Endothelial cell (in vitro differentiated cells): ENCODE data around the gene PABPN1L. TPM values are rescaled to one million over a fixed set of nuclear protein-coding genes. Genes with fewer than 3 reads are reported as not detected.
A peak's percentile ranks its signal among the peaks of the same experiment; 100 is the strongest.

Source experiments
- DNase-seq: peaks from one replicate; pipeline ENCODE4 v3.0.0; 2021; ENCODE audit warnings: low spot score
- H3K27ac Mint-ChIP-seq: one replicate; pipeline ENCODE4 v1.8.0; 2021; ENCODE audit warnings: mixed read lengths, inconsistent platforms; ENCODE audit not compliant: unreplicated experiment
- H3K27me3 Mint-ChIP-seq: one replicate; pipeline ENCODE4 v1.8.0; 2021; ENCODE audit warnings: mild to moderate bottlenecking, moderate library complexity, mixed read lengths, inconsistent platforms; ENCODE audit not compliant: unreplicated experiment
- H3K36me3 Mint-ChIP-seq: one replicate; pipeline ENCODE4 v1.8.0; 2021; ENCODE audit warnings: mild to moderate bottlenecking, low read depth, mixed read lengths, inconsistent platforms; ENCODE audit not compliant: unreplicated experiment
- H3K4me1 Mint-ChIP-seq: one replicate; pipeline ENCODE4 v1.8.0; 2021; ENCODE audit warnings: mild to moderate bottlenecking, mixed read lengths, inconsistent platforms; ENCODE audit not compliant: unreplicated experiment
- H3K4me3 Mint-ChIP-seq: one replicate; pipeline ENCODE4 v1.8.0; 2021; ENCODE audit warnings: mild to moderate bottlenecking, mixed read lengths, inconsistent platforms; ENCODE audit not compliant: unreplicated experiment
- H3K9me3 Mint-ChIP-seq: one replicate; pipeline ENCODE4 v1.8.0; 2021; ENCODE audit warnings: mixed read lengths, inconsistent platforms; ENCODE audit not compliant: unreplicated experiment
- total RNA-seq: library from RNA; stranded (reverse); fragmentation: NEBNext Ultra II Directional; extraction: Animal tissue kit (Norgen Biotek cat#: 25700); gene quantifications from one replicate; pipeline ENCODE4 v1.2.1, GENCODE V29; 2021; ENCODE audit not compliant: unreplicated experiment
- TF ChIP-seq, protein P1 (sequence below): fragments of 200-600 bp; sonication (generic); IDR thresholded peaks from one replicate; pipeline ENCODE4 v1.5.0; 2021; ENCODE audit warnings: antibody characterized with exemption; ENCODE audit not compliant: unreplicated experiment

Gene PABPN1L
- total RNA-seq, 1 donor from 2014 or later = not detected

DNA sequence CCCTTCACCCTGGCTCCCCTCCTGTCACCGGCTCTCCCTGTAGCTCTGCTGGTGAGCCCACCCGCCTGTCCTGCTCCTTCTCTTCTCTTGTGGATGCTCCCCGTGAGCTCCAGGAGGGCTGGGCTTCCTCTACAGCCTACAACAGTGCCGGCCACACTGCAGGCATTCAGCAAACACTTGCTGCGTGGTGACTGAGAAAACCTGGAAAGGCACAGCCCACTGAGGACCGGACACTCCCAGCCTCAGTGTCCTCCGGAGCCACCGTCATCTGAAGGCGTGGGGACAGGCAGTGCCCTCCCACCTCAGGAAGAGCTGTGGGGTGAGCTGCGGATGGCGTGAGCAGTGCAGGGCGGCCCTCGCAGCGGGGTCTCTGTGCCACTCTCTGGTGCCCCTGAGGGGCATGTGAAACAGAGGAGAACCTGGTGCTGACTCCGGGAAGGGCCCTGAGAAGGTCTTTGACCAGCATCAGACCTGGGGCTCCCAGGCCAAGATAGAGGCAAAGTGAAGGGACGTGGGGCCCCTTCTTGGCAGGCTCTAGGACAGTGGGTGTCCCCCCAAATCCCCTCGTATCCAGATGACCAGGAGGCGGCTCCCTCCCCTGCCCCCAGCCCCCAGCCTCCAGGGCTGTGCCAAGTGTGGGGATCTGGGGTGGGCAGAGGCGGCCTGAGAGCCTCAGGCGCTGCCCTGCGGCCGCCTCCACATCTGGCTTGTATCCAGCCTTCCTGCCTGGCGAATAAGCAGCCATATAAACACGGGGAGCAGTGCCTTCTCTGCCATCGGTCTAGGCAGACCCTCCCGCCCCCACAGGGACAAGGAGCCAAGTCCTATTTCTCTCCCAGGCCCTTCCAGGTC is 44.0 kb upstream of the PABPN1L start:
- Mint-ChIP-seq H3K4me3 (no peak overlapping the region), H3K27me3 (peaks cover 14% of the 10 kb centered on the region), H3K9me3 (no peaks in the 10 kb centered on the region), H3K36me3 (no peaks in the 10 kb centered on the region), H3K27ac (no peak overlapping the region), H3K4me1 (no peaks in the 10 kb centered on the region)
- TF ChIP-seq, protein P1, sequence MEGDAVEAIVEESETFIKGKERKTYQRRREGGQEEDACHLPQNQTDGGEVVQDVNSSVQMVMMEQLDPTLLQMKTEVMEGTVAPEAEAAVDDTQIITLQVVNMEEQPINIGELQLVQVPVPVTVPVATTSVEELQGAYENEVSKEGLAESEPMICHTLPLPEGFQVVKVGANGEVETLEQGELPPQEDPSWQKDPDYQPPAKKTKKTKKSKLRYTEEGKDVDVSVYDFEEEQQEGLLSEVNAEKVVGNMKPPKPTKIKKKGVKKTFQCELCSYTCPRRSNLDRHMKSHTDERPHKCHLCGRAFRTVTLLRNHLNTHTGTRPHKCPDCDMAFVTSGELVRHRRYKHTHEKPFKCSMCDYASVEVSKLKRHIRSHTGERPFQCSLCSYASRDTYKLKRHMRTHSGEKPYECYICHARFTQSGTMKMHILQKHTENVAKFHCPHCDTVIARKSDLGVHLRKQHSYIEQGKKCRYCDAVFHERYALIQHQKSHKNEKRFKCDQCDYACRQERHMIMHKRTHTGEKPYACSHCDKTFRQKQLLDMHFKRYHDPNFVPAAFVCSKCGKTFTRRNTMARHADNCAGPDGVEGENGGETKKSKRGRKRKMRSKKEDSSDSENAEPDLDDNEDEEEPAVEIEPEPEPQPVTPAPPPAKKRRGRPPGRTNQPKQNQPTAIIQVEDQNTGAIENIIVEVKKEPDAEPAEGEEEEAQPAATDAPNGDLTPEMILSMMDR = no peak
- no peak for DNase-seq

DNA sequence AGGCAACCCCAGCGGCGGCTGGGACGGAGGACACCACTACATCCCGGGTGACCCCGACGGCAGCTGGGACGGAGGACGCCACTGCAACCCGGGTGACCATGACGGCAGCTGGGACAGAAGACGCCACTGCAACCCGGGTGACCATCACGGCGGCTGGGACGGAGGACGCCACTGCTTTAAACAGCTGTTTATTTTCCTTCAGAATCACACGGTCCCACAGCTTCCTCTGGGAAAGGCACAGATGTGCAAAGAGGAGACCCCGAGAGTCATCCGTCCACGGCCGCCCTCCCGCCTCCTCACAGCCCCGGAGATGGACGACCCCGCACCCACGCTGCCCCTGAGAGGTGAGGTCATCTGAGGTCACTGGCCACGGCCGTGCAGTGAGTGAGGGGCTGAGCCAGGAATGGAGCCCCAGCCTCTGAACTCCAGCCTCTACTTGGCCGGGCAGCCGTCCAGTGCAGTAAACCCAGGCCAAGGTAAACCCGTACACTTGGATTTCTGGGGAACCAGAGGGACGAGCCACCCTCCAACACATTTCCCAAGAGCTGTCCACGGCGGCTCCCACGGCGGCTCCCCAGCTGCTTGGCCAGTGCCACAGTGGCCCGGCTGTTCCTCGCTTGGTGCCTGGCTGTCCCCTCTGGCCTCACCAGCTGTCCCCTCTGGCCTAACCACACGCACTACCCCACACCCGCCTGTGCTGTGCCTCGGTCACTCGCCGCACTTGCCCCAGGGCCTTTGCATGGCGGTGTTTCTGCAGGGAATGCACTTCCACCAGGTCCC is 43.2 kb upstream of the PABPN1L start:
- no peaks in the 10 kb centered on the region for H3K36me3 Mint-ChIP-seq
- TF ChIP-seq, protein P1 = no peak
- H3K4me1 Mint-ChIP-seq = no peaks in the 10 kb centered on the region
- no peak overlapping the region for H3K4me3 Mint-ChIP-seq
- no peak for DNase-seq
- no peaks in the 10 kb centered on the region for H3K9me3 Mint-ChIP-seq
- peaks cover 15% of the 10 kb centered on the region for H3K27me3 Mint-ChIP-seq
- no peak overlapping the region for H3K27ac Mint-ChIP-seq

DNA sequence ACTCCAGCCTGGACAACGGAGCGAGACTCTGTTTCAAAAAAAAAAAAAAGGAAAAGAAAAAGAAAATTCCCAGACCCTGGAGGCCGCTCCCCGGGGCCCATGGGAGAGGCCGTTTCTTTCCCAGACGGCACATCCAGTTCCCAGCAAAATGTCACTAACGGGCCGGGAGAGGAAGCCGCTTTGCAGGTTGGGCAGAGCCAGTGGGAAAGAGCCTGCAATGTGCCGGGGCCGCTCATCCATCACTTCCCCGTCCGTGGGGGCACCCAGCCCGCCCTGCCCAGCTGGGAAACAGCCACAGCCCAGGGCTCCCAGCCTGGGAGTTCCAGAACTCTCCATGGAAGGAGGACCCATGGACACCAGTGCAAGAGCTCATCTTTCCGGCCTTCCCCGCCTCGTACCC is 41.8 kb upstream of the PABPN1L start:
- no peak for DNase-seq
- TF ChIP-seq, protein P1 = no peak
- no peaks in the 10 kb centered on the region for H3K4me1 Mint-ChIP-seq

DNA sequence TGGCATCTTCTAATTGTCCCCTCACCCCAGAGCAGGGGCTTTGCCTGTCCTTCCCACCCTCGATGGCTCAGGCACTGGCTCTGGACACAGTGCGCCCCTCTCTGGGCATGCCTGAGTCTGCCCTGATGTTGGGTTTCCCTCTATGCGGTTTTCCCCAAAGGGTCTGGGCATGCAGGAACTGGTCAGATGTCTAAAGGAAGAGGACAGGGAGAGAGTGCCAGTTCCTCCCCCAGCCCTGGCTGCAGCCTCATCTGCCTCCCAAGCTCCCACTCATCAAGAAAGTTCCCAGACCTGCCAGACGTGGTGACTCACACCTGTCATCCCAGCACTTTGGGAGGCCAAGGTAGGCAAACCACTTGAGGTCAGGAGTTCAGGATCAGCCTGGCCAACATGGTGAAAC is 41.3 kb upstream of the PABPN1L start:
- TF ChIP-seq, protein P1 = no peak
- Mint-ChIP-seq H3K36me3 (no peaks in the 10 kb centered on the region), H3K27ac (no peak overlapping the region), H3K9me3 (no peaks in the 10 kb centered on the region), H3K4me1 (no peaks in the 10 kb centered on the region), H3K27me3 (peaks cover 15% of the 10 kb centered on the region), H3K4me3 (no peak overlapping the region)
- DNase-seq = no peak

More for the DNA sequence above, 41.8 kb upstream of the PABPN1L start:
- no peaks in the 10 kb centered on the region for H3K36me3 Mint-ChIP-seq
- no peak overlapping the region for H3K4me3 Mint-ChIP-seq
- peak overlapping the region; percentile 52 for H3K27ac Mint-ChIP-seq
- H3K27me3 Mint-ChIP-seq = peaks cover 13% of the 10 kb centered on the region
- no peaks in the 10 kb centered on the region for H3K9me3 Mint-ChIP-seq
